H1 (cell line): ENCODE measurements around the gene TAF10. TPM values are rescaled to one million over a fixed set of nuclear protein-coding genes. Genes with fewer than 3 reads are reported as not detected.

Source experiments
- CTCF ChIA-PET: fragments of 300-600 bp; sonication (Branson Sonifier 250); formaldehyde crosslinking; loops from one replicate; lab custom pipeline; 2021; ENCODE audit not compliant: partially characterized antibody; lab: Charles Lee
- POLR2A ChIA-PET: fragments of 300-600 bp; sonication (Branson Sonifier 250); formaldehyde crosslinking; loops from one replicate; lab custom pipeline; 2021; ENCODE audit warnings: inconsistent platforms; ENCODE audit not compliant: partially characterized antibody; lab: Charles Lee
- DNase-seq, 2 experiments: peaks; one replicate each; pipeline versions ENCODE4 v3.0.0 to v3.0.0-alpha.2; 2010 to 2022; ENCODE audit warnings: low spot score in 2 of 2, low read depth in 1 of 2, mixed read lengths in 1 of 2
- FAIRE-seq: peaks from 2 replicates; lab custom pipeline; 2011; peaks lifted over from hg19 to GRCh38; lab: Jason Lieb, UNC
- H2AFZ ChIP-seq: 2 replicates; pipeline ENCODE4 v1.8.1; 2012; ENCODE audit warnings: low read length, inconsistent platforms
- H2AK5ac ChIP-seq: 2 replicates; pipeline ENCODE4 v1.6.1; 2013; ENCODE audit warnings: low read depth, low read length
- H2BK120ac ChIP-seq: replicated peaks from 2 replicates; pipeline ENCODE3; 2013; ENCODE audit warnings: low read depth, low read length, inconsistent platforms
- H2BK12ac ChIP-seq: 2 replicates; pipeline ENCODE4 v1.6.1; 2013; ENCODE audit warnings: low read depth, low read length
- H2BK15ac ChIP-seq: 2 replicates; pipeline ENCODE4 v1.6.1; 2013; ENCODE audit warnings: low read length
- H2BK20ac ChIP-seq: 2 replicates; pipeline ENCODE4 v1.6.1; 2013; ENCODE audit warnings: low read length
- H2BK5ac ChIP-seq: 2 replicates; pipeline ENCODE4 v1.6.1; 2013; ENCODE audit warnings: low read depth, low read length
- H3K14ac ChIP-seq: 2 replicates; pipeline ENCODE4 v1.6.1; 2013; ENCODE audit warnings: inconsistent platforms; ENCODE audit not compliant: insufficient read length
- H3K18ac ChIP-seq: 2 replicates; pipeline ENCODE4 v1.6.1; 2013; ENCODE audit warnings: low read length; ENCODE audit errors: extremely low read depth
- H3K23ac ChIP-seq: 2 replicates; pipeline ENCODE4 v1.6.1; 2013; ENCODE audit warnings: inconsistent platforms; ENCODE audit not compliant: insufficient read length
- H3K23me2 ChIP-seq: 2 replicates; pipeline ENCODE4 v1.6.1; 2013; ENCODE audit warnings: low read depth, low read length
- H3K27ac ChIP-seq: 2 replicates; pipeline ENCODE4 v1.6.1; 2011; ENCODE audit warnings: low read depth, low read length, inconsistent platforms
- H3K27me3 ChIP-seq, 4 experiments: replicated peaks in 1 of 4; 1 replicate in 1 of 4; 2 replicates in 3 of 4; pipeline versions ENCODE4 v1.6.1 to v1.8.1; 2011 to 2013; ENCODE audit warnings: low read length in 3 of 4, mild to moderate bottlenecking in 3 of 4, inconsistent platforms in 2 of 4, mixed read lengths in 2 of 4, moderate library complexity in 1 of 4; ENCODE audit not compliant: control insufficient read depth in 3 of 4, insufficient read depth in 3 of 4; ENCODE audit errors: extremely low read depth in 1 of 4
- H3K36me3 ChIP-seq, 4 experiments: 2 replicates each; pipeline versions ENCODE4 v1.6.1 to v1.8.1; 2011 to 2013; ENCODE audit warnings: mild to moderate bottlenecking in 4 of 4, low read length in 3 of 4, moderate library complexity in 2 of 4, control low read depth in 1 of 4, inconsistent platforms in 1 of 4; ENCODE audit not compliant: insufficient read depth in 4 of 4, control insufficient read depth in 2 of 4
- H3K4ac ChIP-seq: replicated peaks from 2 replicates; pipeline ENCODE3; 2013; ENCODE audit warnings: low read length, low read depth, mixed read lengths, inconsistent platforms; ENCODE audit not compliant: insufficient read length
- H3K4me1 ChIP-seq, 4 experiments: replicated peaks in 1 of 4; 1 replicate in 1 of 4; 2 replicates in 3 of 4; pipeline versions ENCODE4 v1.6.1 to v1.8.1; 2011 to 2013; ENCODE audit warnings: low read length in 3 of 4, inconsistent platforms in 2 of 4, mixed read lengths in 1 of 4; ENCODE audit not compliant: insufficient read depth in 4 of 4, control insufficient read depth in 3 of 4
- H3K4me2 ChIP-seq, 2 experiments: 2 replicates each; pipeline versions ENCODE4 v1.6.1 to v1.8.1; 2011 to 2013; ENCODE audit warnings: low read depth in 2 of 2, low read length in 2 of 2, control low read depth in 1 of 2, inconsistent platforms in 1 of 2, mild to moderate bottlenecking in 1 of 2; ENCODE audit not compliant: insufficient read depth in 1 of 2
- H3K4me3 ChIP-seq, 4 experiments: fragments of 200-600, 300-600 bp in 1 of 4; sonication (generic), shearing (Covaris generic), sonication (Bioruptor Twin) in 1 of 4; 2 replicates each; pipeline versions ENCODE4 v1.5.1 to v1.8.1; 2011 to 2016; ENCODE audit warnings: low read length in 4 of 4, low read depth in 3 of 4, control low read depth in 2 of 4, inconsistent platforms in 2 of 4, mild to moderate bottlenecking in 2 of 4, mixed read lengths in 1 of 4, moderate library complexity in 1 of 4; ENCODE audit not compliant: insufficient read depth in 2 of 4; ENCODE audit errors: extremely low read depth in 1 of 4
- H3K56ac ChIP-seq: replicated peaks from 2 replicates; pipeline ENCODE3; 2013; ENCODE audit warnings: low read depth, mild to moderate bottlenecking, mixed read lengths, low read length, inconsistent platforms; ENCODE audit not compliant: insufficient read length
- H3K79me1 ChIP-seq: 2 replicates; pipeline ENCODE4 v1.6.1; 2013; ENCODE audit warnings: low read depth, low read length, control low read depth
- H3K79me2 ChIP-seq, 2 experiments: 2 replicates each; pipeline versions ENCODE4 v1.6.1 to v1.8.1; 2012 to 2013; ENCODE audit warnings: low read length in 2 of 2, mild to moderate bottlenecking in 2 of 2, inconsistent platforms in 1 of 2; ENCODE audit not compliant: insufficient read depth in 2 of 2, control insufficient read depth in 1 of 2
- H3K9ac ChIP-seq, 4 experiments: replicated peaks in 1 of 4; 1 replicate in 1 of 4; 2 replicates in 3 of 4; pipeline versions ENCODE4 v1.6.1 to v1.8.1; 2011 to 2013; ENCODE audit warnings: low read depth in 3 of 4, low read length in 3 of 4, control low read depth in 2 of 4, mild to moderate bottlenecking in 2 of 4, moderate library complexity in 2 of 4, inconsistent platforms in 1 of 4; ENCODE audit errors: extremely low read depth in 1 of 4
- H3K9me3 ChIP-seq, 2 experiments: 2 replicates each; pipeline versions ENCODE4 v1.6.1 to v1.8.1; 2012 to 2013; ENCODE audit warnings: mild to moderate bottlenecking in 2 of 2, moderate library complexity in 2 of 2, control low read depth in 1 of 2, inconsistent platforms in 1 of 2, low read depth in 1 of 2, low read length in 1 of 2, mixed read lengths in 1 of 2; ENCODE audit not compliant: insufficient read depth in 2 of 2
- H4K20me1 ChIP-seq, 2 experiments: replicated peaks in 1 of 2; 2 replicates each; pipeline versions ENCODE3 to v1.8.1; 2011 to 2013; ENCODE audit warnings: inconsistent platforms in 2 of 2, low read length in 2 of 2, mild to moderate bottlenecking in 1 of 2; ENCODE audit not compliant: insufficient read depth in 2 of 2, control insufficient read depth in 1 of 2
- H4K5ac ChIP-seq: 2 replicates; pipeline ENCODE4 v1.6.1; 2013; ENCODE audit warnings: low read length, low read depth, mixed read lengths, inconsistent platforms; ENCODE audit not compliant: insufficient read length
- H4K8ac ChIP-seq: 2 replicates; pipeline ENCODE4 v1.8.0; 2013; ENCODE audit warnings: mild to moderate bottlenecking, moderate library complexity, low read length, inconsistent platforms; ENCODE audit not compliant: insufficient read depth; ENCODE audit errors: extremely low read depth
- H4K91ac ChIP-seq: replicated peaks from 2 replicates; pipeline ENCODE3; 2013; ENCODE audit warnings: low read length, mixed read lengths, inconsistent platforms; ENCODE audit not compliant: insufficient read length
- CEBPB ChIP-seq: IDR thresholded peaks from 2 replicates; pipeline ENCODE4 v1.6.1; 2012; ENCODE audit warnings: low read depth, low read length
- CHD1 ChIP-seq: IDR thresholded peaks from 2 replicates; pipeline ENCODE4 v1.6.1; 2012; ENCODE audit warnings: low read depth, low read length, improper control_type of control experiment
- CHD2 ChIP-seq: IDR thresholded peaks from 2 replicates; pipeline ENCODE4 v1.6.1; 2012; ENCODE audit warnings: low read length, improper control_type of control experiment
- JUN ChIP-seq: IDR thresholded peaks from 2 replicates; pipeline ENCODE4 v1.6.1; 2011; ENCODE audit warnings: low read depth, mild to moderate bottlenecking, improper control_type of control experiment, low read length
- KDM4A ChIP-seq: IDR thresholded peaks from one replicate; pipeline ENCODE4 v1.7.1; 2012; ENCODE audit warnings: low read depth, mild to moderate bottlenecking, moderate library complexity, low read length, inconsistent platforms; ENCODE audit not compliant: severe bottlenecking
- SAP30 ChIP-seq: fragments of 300-600 bp; sonication (generic); IDR thresholded peaks from 2 replicates; pipeline ENCODE4 v1.7.1; 2012; ENCODE audit warnings: low read length, moderate library complexity, mild to moderate bottlenecking, inconsistent platforms; ENCODE audit not compliant: insufficient read depth, insufficient replicate concordance
- SIN3A ChIP-seq, 2 experiments: IDR thresholded peaks in 1 of 2; conservative IDR thresholded peaks in 1 of 2; 2 replicates each; pipeline ENCODE4 v1.6.1; 2011 to 2012; ENCODE audit warnings: low read length in 2 of 2, improper control_type of control experiment in 1 of 2, low read depth in 1 of 2, mild to moderate bottlenecking in 1 of 2
- SP2 ChIP-seq: IDR thresholded peaks from 2 replicates; pipeline ENCODE4 v1.6.1; 2012; ENCODE audit warnings: mild to moderate bottlenecking, low read length, inconsistent platforms
- SP4 ChIP-seq: IDR thresholded peaks from 2 replicates; pipeline ENCODE4 v1.6.1; 2012; ENCODE audit warnings: low read length, inconsistent platforms
- TCF12 ChIP-seq: IDR thresholded peaks from 2 replicates; pipeline ENCODE4 v1.6.1; 2011; ENCODE audit warnings: low read depth, mild to moderate bottlenecking, low read length
- WGBS, 2 experiments: shearing (Covaris generic) in 1 of 2; methylation state at CpG; one replicate each; pipeline versions ENCODE4 v1.1.6 to v1.1.7; 2013 to 2015; ENCODE audit warnings: low lambda C conversion rate in 2 of 2, mixed read lengths in 2 of 2, inconsistent platforms in 1 of 2, low coverage in 1 of 2, missing lambda C conversion rate in 1 of 2; ENCODE audit not compliant: insufficient replicate concordance in 2 of 2, insufficient coverage in 1 of 2, insufficient read length in 1 of 2; ENCODE audit errors: extremely low coverage in 1 of 2, missing lambda C conversion rate in 1 of 2; 5-methylcytosine and 5-hydroxymethylcytosine counted together
- polyA plus RNA-seq, 7 experiments: library from polyadenylated mRNA; depleted of rRNA in 3 of 7; stranded (reverse) in 5 of 7; unstranded in 2 of 7; fragments of >200 nt in 5 of 7; fragments of 200-250 nt in 2 of 7; gene quantifications; 1 replicate in 5 of 7; 2 replicates in 1 of 7; 4 replicates in 1 of 7; pipeline versions ENCODE4 v1.2.1 to v1.2.3, GENCODE V29; 2011 to 2013; ENCODE audit warnings: missing spikeins in 2 of 7, mixed read lengths in 2 of 7
- total RNA-seq: library from RNA; stranded (reverse); fragmentation: NEBNext Ultra II Directional; extraction: Animal tissue kit (Norgen Biotek cat#: 25700); gene quantifications from 2 replicates; pipeline ENCODE4 v1.2.1, GENCODE V29; 2021
- TF ChIP-seq, protein P1 (sequence below): IDR thresholded peaks from 2 replicates; pipeline ENCODE4 v1.6.1; 2012; ENCODE audit warnings: inconsistent platforms

Gene TAF10
- total and polyA plus RNA-seq, 2 of the 8 experiments (the other 6 are each of a cell fraction or from before 2014, with no cell fraction given) = 128 to 213 TPM

DNA sequence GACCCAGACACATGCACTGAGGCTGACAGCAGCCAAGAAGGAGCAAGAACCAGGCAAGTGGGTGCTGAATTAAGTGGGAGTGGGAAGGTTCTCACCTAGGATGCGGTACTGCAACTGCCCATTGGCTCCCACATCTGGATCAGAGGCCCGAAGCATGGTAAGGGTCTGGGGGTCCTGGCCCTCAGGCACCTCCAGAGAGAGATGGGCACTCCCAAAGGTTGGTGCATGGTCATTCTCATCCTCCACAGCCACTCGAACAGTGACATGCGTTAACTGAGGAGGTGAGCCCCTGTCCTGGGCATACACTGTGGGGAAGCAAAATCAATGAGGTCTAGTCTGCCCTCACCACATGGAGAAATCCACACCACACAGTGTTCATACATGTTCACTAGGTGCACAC, 16.5 kb upstream of the TAF10 start:
- WGBS, 2 experiments = 87% methylated on average over 4 of the region's 4 CpGs; no CpG with 5 or more reads in 1 of the 2 experiments
- no peak overlapping the region for H3K4me2 ChIP-seq
- CTCF ChIA-PET = interaction anchor here (0.5 to 1.4 kb wide), 4 partner anchors 10 to 126 kb away, joined by 3 to 4 read pairs (median 3); no protein-coding TSS in a partner anchor
- no peak for TF ChIP-seq KDM4A
- no peak for TF ChIP-seq SP4
- TF ChIP-seq SIN3A (conservative IDR thresholded peaks at IDR 0.05 in 1 of 2, IDR thresholded peaks at IDR 0.05 in 1 of 2; ENCODE audit: low read depth in 1 of 2, low read length in 2 of 2) = no peak
- TF ChIP-seq CHD2 = no peak
- TF ChIP-seq SP2 = no peak
- no peak for TF ChIP-seq CHD1
- TF ChIP-seq JUN = no peak
- TF ChIP-seq, protein P1, sequence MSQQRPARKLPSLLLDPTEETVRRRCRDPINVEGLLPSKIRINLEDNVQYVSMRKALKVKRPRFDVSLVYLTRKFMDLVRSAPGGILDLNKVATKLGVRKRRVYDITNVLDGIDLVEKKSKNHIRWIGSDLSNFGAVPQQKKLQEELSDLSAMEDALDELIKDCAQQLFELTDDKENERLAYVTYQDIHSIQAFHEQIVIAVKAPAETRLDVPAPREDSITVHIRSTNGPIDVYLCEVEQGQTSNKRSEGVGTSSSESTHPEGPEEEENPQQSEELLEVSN = no peak
- no peak for TF ChIP-seq CEBPB
- no peak for TF ChIP-seq TCF12
- no peak for TF ChIP-seq SAP30

More for the DNA sequence above, 16.5 kb upstream of the TAF10 start:
- Histone ChIP-seq H3K4ac (no peak overlapping the region), H3K9me3 (no peaks in the 10 kb centered on the region), H2AK5ac (no peak overlapping the region), H3K36me3 (peaks cover 0 to 3% (median 1%) of the 10 kb centered on the region in 4 experiments; a peak in 3 of 8 replicates), H3K79me2 (no peaks in the 10 kb centered on the region), H3K4me1 (peaks cover 0 to 6% (median 2%) of the 10 kb centered on the region in 4 experiments; a peak in 3 of 7 replicates), H3K18ac (no peak overlapping the region), H3K56ac (no peak overlapping the region), H2AFZ (no peak overlapping the region), H2BK120ac (no peak overlapping the region), H2BK5ac (no peak overlapping the region), H4K8ac (no peak overlapping the region), H3K23me2 (peaks cover 12% of the 10 kb centered on the region), H3K27me3 (peaks cover 13 to 43% (median 34%) of the 10 kb centered on the region in 4 experiments), H4K5ac (no peak overlapping the region), H3K14ac (no peak overlapping the region), H3K23ac (no peak overlapping the region), H2BK20ac (no peak overlapping the region), H3K79me1 (no peaks in the 10 kb centered on the region; the same call in none of the 2 replicates), H3K27ac (no peak overlapping the region), H4K20me1 (peaks cover 5 to 10% of the 10 kb centered on the region in 2 experiments), H3K4me3 (no peak overlapping the region), H2BK12ac (no peak overlapping the region), H4K91ac (no peak overlapping the region), H2BK15ac (no peak overlapping the region), H3K9ac (no peak overlapping the region)
- POLR2A ChIA-PET = interaction anchor here (1.0 to 1.9 kb wide), 4 partner anchors 10 to 55 kb away, joined by 3 to 9 read pairs (median 4); partner anchors contain the start of genes MRPL17, TAF10 and TPP1
- no peak for DNase-seq
- no peak for FAIRE-seq
